A673 (cell line): ENCODE results near the gene DPYSL5. TPM values are rescaled to one million over a fixed set of nuclear protein-coding genes. Genes with fewer than 3 reads are reported as not detected.

Source experiments
- BruUV-seq: library from RNA; stranded (reverse); fragments of 400-500 nt; replicated peaks from 2 replicates; lab custom pipeline; 2021; lab: Mats Ljungman, UMichigan
- CTCF ChIA-PET: fragments of 300-600 bp; sonication (Branson Sonifier 250); formaldehyde crosslinking; loops from one replicate; lab custom pipeline; 2022; ENCODE audit warnings: antibody characterized with exemption; lab: Charles Lee
- POLR2A ChIA-PET: fragments of 300-600 bp; sonication (Branson Sonifier 250); formaldehyde crosslinking; loops from one replicate; lab custom pipeline; 2022; ENCODE audit warnings: antibody characterized with exemption; ENCODE audit not compliant: low non-redundant PET; lab: Charles Lee
- DNase-seq: peaks from one replicate; pipeline ENCODE4 v3.0.0-alpha.2; 2015; ENCODE audit warnings: low spot score
- H3K27ac ChIP-seq: fragments of 200-600 bp; sonication (generic); 2 replicates; pipeline ENCODE4 v1.5.1; 2016; ENCODE audit warnings: mixed run types, low read depth, mild to moderate bottlenecking, mixed read lengths, antibody characterized with exemption, low read length; ENCODE audit not compliant: poor library complexity, severe bottlenecking
- H3K27me3 ChIP-seq: fragments of 200-600 bp; sonication (generic); replicated peaks from 2 replicates; pipeline ENCODE4 v1.6.1; 2017; ENCODE audit warnings: mixed run types, low read depth, mild to moderate bottlenecking, mixed read lengths, antibody characterized with exemption, low read length; ENCODE audit not compliant: insufficient read depth, poor library complexity
- H3K36me3 ChIP-seq: fragments of 200-600 bp; sonication (generic); 2 replicates; pipeline ENCODE4 v1.6.1; 2016; ENCODE audit warnings: mixed run types, mild to moderate bottlenecking, mixed read lengths, antibody characterized with exemption, low read length; ENCODE audit not compliant: insufficient read depth, poor library complexity, severe bottlenecking
- H3K4me1 ChIP-seq: fragments of 200-600 bp; sonication (generic); 2 replicates; pipeline ENCODE4 v1.6.1; 2017; ENCODE audit warnings: mixed run types, mild to moderate bottlenecking, mixed read lengths, antibody characterized with exemption, low read length; ENCODE audit not compliant: insufficient read depth, poor library complexity, severe bottlenecking
- H3K4me3 ChIP-seq: fragments of 200-600 bp; sonication (generic); 2 replicates; pipeline ENCODE4 v1.5.1; 2016; ENCODE audit warnings: low read depth, mixed run types, mild to moderate bottlenecking, mixed read lengths, low read length; ENCODE audit not compliant: poor library complexity, severe bottlenecking
- H3K9me3 ChIP-seq: fragments of 200-600 bp; sonication (generic); 2 replicates; pipeline ENCODE4 v1.6.1; 2016; ENCODE audit warnings: mixed run types, low read depth, mild to moderate bottlenecking, mixed read lengths, antibody characterized with exemption, low read length; ENCODE audit not compliant: poor library complexity, severe bottlenecking
- EZH2 ChIP-seq: fragments of 200-600 bp; sonication (generic); IDR thresholded peaks from 2 replicates; pipeline ENCODE4 v1.6.1; 2017; ENCODE audit warnings: borderline replicate concordance, low read depth, mild to moderate bottlenecking, mixed read lengths, antibody characterized with exemption, low read length; ENCODE audit not compliant: poor library complexity, severe bottlenecking
- intact Hi-C: fragments of 100-400 bp; cut with micrococcal nuclease; formaldehyde crosslinking; loops from one replicate; pipeline ENCODE4 v1.10.0; 2022; ENCODE audit not compliant: unreplicated experiment
- total RNA-seq: library from RNA; stranded (reverse); gene quantifications from 2 replicates; pipeline ENCODE4 v1.2.3, GENCODE V29; 2021
- TF ChIP-seq, protein P1 (sequence below): fragments of 300-800, 200-600 bp; sonication (generic); conservative IDR thresholded peaks from 2 replicates; pipeline ENCODE4 v1.5.1; 2017; ENCODE audit warnings: low read depth, mild to moderate bottlenecking, antibody characterized with exemption, low read length, moderate library complexity, mixed read lengths

Gene DPYSL5
- total RNA-seq, 1 experiment from 2014 or later, result 110 TPM

DNA sequence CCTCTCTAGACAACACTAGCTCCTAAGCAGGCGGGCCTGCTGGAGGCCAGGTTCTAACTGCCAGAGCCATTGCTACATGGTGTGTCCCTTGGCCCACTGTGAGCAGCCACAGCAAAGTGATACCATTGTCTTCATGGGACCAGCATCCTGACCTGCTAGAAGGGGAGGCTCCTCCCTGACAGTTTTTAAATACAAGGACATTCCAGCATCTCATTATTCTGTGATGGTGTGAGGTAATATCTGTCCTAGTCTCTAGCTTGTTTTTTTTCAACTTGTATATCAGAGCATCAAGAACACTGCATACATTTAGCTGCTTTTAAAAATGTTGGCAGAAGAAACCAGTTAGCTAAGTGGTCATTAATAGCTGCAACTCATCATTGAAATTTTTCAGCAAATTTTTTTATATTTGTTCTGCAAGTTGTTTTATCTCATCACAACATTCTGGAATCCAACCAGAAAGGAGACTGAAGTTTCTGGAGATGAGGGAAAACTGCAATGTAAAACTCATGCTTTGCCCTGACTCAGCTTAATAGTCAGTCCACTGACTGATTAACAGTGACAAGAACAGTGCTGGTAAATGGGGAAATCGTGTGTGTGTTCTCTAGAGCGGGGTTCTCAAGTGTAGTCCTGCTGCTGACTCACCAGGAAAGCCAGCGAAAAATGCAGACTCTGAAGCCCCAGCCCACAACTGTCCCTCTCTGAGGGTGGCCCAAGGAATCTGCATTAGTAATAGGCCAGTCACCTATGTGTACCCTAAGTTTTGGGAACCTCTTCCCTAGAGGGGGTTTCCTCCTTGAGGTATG, 140.3 kb downstream of the DPYSL5 start:
- Histone ChIP-seq H3K9me3 (no peaks in the 10 kb centered on the region), H3K4me3 (no peak overlapping the region), H3K36me3 (no peaks in the 10 kb centered on the region), H3K27ac (no peak overlapping the region), H3K27me3 (no peaks in the 10 kb centered on the region), H3K4me1 (no peaks in the 10 kb centered on the region)
- ChIA-PET POLR2A (no interaction called here), CTCF (no interaction called here)
- intact Hi-C loops, result no loop called here
- DNase-seq, result no peak
- TF ChIP-seq, protein P1, sequence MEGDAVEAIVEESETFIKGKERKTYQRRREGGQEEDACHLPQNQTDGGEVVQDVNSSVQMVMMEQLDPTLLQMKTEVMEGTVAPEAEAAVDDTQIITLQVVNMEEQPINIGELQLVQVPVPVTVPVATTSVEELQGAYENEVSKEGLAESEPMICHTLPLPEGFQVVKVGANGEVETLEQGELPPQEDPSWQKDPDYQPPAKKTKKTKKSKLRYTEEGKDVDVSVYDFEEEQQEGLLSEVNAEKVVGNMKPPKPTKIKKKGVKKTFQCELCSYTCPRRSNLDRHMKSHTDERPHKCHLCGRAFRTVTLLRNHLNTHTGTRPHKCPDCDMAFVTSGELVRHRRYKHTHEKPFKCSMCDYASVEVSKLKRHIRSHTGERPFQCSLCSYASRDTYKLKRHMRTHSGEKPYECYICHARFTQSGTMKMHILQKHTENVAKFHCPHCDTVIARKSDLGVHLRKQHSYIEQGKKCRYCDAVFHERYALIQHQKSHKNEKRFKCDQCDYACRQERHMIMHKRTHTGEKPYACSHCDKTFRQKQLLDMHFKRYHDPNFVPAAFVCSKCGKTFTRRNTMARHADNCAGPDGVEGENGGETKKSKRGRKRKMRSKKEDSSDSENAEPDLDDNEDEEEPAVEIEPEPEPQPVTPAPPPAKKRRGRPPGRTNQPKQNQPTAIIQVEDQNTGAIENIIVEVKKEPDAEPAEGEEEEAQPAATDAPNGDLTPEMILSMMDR, result no peak
- TF ChIP-seq EZH2, result no peak
- BruUV-seq, result no TSS peak

DNA sequence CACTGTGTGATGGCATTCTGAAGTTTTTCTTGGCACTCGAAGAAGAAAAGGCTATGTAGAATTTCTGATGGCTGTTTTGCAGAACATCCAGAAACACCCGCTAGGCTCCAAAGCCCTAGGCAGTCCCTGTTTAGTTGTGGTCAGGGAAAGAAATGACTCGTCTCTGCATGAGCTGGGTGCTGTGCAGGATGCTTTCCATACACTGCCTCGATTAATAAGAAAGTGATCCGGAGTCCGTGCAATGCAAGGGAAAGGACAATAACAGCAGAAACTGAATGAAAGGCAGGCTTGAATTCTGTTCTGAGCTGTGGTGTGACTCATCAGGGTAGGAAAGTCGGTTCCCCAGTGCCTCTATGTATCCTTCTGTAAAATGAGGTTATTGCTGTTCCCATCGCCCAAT, 141.2 kb downstream of the DPYSL5 start:
- intact Hi-C loops, result no loop called here
- CTCF ChIA-PET, result no interaction called here
- POLR2A ChIA-PET, result no interaction called here

DNA sequence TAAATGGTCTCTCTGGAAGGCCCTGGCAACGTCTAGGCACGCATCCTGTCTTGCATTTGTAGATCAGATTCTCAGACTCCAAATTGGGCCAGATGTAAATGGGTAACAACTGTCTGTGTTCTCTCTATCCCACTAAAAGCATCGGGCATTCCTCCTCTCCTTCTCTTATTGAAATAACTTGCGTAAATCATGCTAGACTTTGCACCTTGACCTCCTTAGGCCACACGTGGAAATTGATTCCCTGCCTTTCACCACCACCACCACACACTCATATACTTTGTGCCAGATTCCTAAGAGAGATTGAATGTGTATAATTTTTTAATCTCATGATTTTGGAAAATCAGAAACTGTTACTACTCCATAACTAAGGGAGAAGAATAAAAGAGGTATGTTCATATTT, 143.8 kb downstream of the DPYSL5 start:
- Histone ChIP-seq H3K36me3 (no peaks in the 10 kb centered on the region), H3K4me3 (no peak overlapping the region), H3K27ac (no peak overlapping the region), H3K27me3 (no peaks in the 10 kb centered on the region), H3K9me3 (no peaks in the 10 kb centered on the region), H3K4me1 (no peaks in the 10 kb centered on the region)
- POLR2A ChIA-PET, result no interaction called here
- no TSS peak for BruUV-seq
- CTCF ChIA-PET, result no interaction called here
- intact Hi-C loops, result no loop called here
- DNase-seq, result no peak
- no peak for TF ChIP-seq EZH2
- TF ChIP-seq, protein P1, result no peak

More for the DNA sequence above, 141.2 kb downstream of the DPYSL5 start:
- BruUV-seq, result no TSS peak
- no peak for TF ChIP-seq EZH2
- TF ChIP-seq, protein P1, result no peak
- H3K27ac ChIP-seq, result no peak overlapping the region
- H3K9me3 ChIP-seq, result no peaks in the 10 kb centered on the region
- H3K4me1 ChIP-seq, result no peaks in the 10 kb centered on the region
- DNase-seq, result no peak
- H3K27me3 ChIP-seq, result no peaks in the 10 kb centered on the region
- no peak overlapping the region for H3K4me3 ChIP-seq
- H3K36me3 ChIP-seq, result no peaks in the 10 kb centered on the region
